Measurements from ENCODE around the gene SFTPA2.
"Not testable (repeated sequence)": the region's sequence is repeated elsewhere in the genome, so short reads cannot be mapped to it uniquely, and the experiment has no call there.

SFTPA2 gene

GRCh38 chr10:79560160-79560709 lies at the start of gene SFTPA2:
SFTPA2 (minus strand) TSS chr10:79560407; CDS start chr10:79559483, 924 bp downstream.
- DNase-seq: no peak

GRCh38 chr10:79608505-79609375 lies 48.5 kb upstream of the SFTPA2 start:
- DNase-seq: no peak

- no peak for DNase-seq
Observed at GRCh38 chr10:79605308-79605707, 45.1 kb upstream of the SFTPA2 start.

GRCh38 chr10:79604294-79604693 lies 44.1 kb upstream of the SFTPA2 start:
- DNase-seq: no peak

- no peak for DNase-seq
Observed at GRCh38 chr10:79602953-79603352, 42.7 kb upstream of the SFTPA2 start.

- no peak for DNase-seq
Observed at GRCh38 chr10:79601939-79602338, 41.7 kb upstream of the SFTPA2 start.

- not testable (repeated sequence) for DNase-seq
Observed at GRCh38 chr10:79599644-79600043, 39.4 kb upstream of the SFTPA2 start.

GRCh38 chr10:79595510-79595909 lies 35.3 kb upstream of the SFTPA2 start:
- DNase-seq: no peak

GRCh38 chr10:79594565-79594964 lies 34.4 kb upstream of the SFTPA2 start:
- DNase-seq: not testable (repeated sequence)

- DNase-seq: no peak
Observed at GRCh38 chr10:79593377-79593776, 33.2 kb upstream of the SFTPA2 start.

- DNase-seq: no peak
Observed at GRCh38 chr10:79588800-79589199, 28.6 kb upstream of the SFTPA2 start.

- no peak for DNase-seq
Observed at GRCh38 chr10:79586933-79587332, 26.7 kb upstream of the SFTPA2 start.

- no peak for DNase-seq
Observed at GRCh38 chr10:79585870-79586527, 25.8 kb upstream of the SFTPA2 start.

- DNase-seq: no peak
Observed at GRCh38 chr10:79583488-79584024, 23.3 kb upstream of the SFTPA2 start.

- DNase-seq: not testable (repeated sequence)
Observed at GRCh38 chr10:79582954-79583353, 22.7 kb upstream of the SFTPA2 start.

- no peak for DNase-seq
Observed at GRCh38 chr10:79582096-79582495, 21.9 kb upstream of the SFTPA2 start.

- no peak for DNase-seq
Observed at GRCh38 chr10:79581044-79581443, 20.8 kb upstream of the SFTPA2 start.

- DNase-seq: no peak
Observed at GRCh38 chr10:79579361-79579760, 19.2 kb upstream of the SFTPA2 start.

GRCh38 chr10:79570624-79571023 lies 10.4 kb upstream of the SFTPA2 start:
- DNase-seq: not testable (repeated sequence)

GRCh38 chr10:79563426-79563825 lies 3.2 kb upstream of the SFTPA2 start:
- no peak for DNase-seq

- DNase-seq: no peak
Observed at GRCh38 chr10:79562135-79562756, 2.0 kb upstream of the SFTPA2 start.

GRCh38 chr10:79561257-79561656 lies 1.1 kb upstream of the SFTPA2 start:
- DNase-seq: no peak

GRCh38 chr10:79559726-79560125 lies 481 bp downstream of the SFTPA2 start:
- no peak for DNase-seq

All from NCI-H187 treated with DMSO at 0.1 percent for 48 hours (cell line).